ENCODE data around the gene SHC4. TPM values are rescaled to one million over a fixed set of nuclear protein-coding genes. Genes with fewer than 3 reads are reported as not detected.

Gene SHC4
- total RNA-seq, 1 donor from 2014 or later = 35.6 TPM

- peaks cover 43% of the 10 kb centered on the region for H3K4me1 Mint-ChIP-seq (ENCODE audit: low read depth)
- no peak for DNase-seq (ENCODE audit: low spot score)
- H3K9me3 Mint-ChIP-seq (ENCODE audit: low read depth) = peaks cover 19% of the 10 kb centered on the region
- no peaks in the 10 kb centered on the region for H3K27me3 Mint-ChIP-seq (ENCODE audit: low read depth)
- peaks cover 14% of the 10 kb centered on the region for H3K36me3 Mint-ChIP-seq (ENCODE audit: low read depth)
- no peak overlapping the region for H3K4me3 Mint-ChIP-seq (ENCODE audit: unreplicated experiment)
- peak overlapping the region; percentile 79 for H3K27ac Mint-ChIP-seq (ENCODE audit: unreplicated experiment)
- TF ChIP-seq, protein P1, sequence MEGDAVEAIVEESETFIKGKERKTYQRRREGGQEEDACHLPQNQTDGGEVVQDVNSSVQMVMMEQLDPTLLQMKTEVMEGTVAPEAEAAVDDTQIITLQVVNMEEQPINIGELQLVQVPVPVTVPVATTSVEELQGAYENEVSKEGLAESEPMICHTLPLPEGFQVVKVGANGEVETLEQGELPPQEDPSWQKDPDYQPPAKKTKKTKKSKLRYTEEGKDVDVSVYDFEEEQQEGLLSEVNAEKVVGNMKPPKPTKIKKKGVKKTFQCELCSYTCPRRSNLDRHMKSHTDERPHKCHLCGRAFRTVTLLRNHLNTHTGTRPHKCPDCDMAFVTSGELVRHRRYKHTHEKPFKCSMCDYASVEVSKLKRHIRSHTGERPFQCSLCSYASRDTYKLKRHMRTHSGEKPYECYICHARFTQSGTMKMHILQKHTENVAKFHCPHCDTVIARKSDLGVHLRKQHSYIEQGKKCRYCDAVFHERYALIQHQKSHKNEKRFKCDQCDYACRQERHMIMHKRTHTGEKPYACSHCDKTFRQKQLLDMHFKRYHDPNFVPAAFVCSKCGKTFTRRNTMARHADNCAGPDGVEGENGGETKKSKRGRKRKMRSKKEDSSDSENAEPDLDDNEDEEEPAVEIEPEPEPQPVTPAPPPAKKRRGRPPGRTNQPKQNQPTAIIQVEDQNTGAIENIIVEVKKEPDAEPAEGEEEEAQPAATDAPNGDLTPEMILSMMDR (IDR thresholded peaks at IDR 0.05) = no peak
Measured at GRCh38 chr15:48905216-48905615, 58.5 kb downstream of the SHC4 start.

DNA sequence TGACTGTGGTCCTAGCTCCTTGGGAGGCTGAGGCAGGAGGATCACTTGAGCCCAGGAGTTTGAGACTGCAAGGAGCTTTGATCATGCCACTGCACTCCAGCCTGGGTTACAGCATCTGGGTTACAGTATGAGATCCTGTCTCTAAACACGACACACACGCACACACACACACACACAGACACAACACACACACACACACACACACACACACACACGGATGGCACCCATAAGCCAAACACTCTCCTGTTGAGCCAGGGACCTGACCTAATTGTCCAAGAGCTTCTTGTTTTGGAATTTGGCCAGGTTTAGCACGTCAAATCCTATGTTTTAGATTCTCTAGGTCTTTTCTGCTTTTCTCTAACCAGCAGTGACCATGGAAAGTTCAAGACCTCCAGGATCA, 59.0 kb downstream of the SHC4 start:
- H3K9me3 Mint-ChIP-seq (ENCODE audit: low read depth) = peaks cover 15% of the 10 kb centered on the region
- H3K36me3 Mint-ChIP-seq (ENCODE audit: low read depth) = peaks cover 14% of the 10 kb centered on the region
- H3K27ac Mint-ChIP-seq (ENCODE audit: unreplicated experiment) = peak overlapping the region; percentile 79
- no peak overlapping the region for H3K4me3 Mint-ChIP-seq (ENCODE audit: unreplicated experiment)
- H3K27me3 Mint-ChIP-seq (ENCODE audit: low read depth) = no peaks in the 10 kb centered on the region
- peaks cover 43% of the 10 kb centered on the region for H3K4me1 Mint-ChIP-seq (ENCODE audit: low read depth)
- TF ChIP-seq, protein P1 (IDR thresholded peaks at IDR 0.05) = no peak
- DNase-seq (ENCODE audit: low spot score) = no peak

DNA sequence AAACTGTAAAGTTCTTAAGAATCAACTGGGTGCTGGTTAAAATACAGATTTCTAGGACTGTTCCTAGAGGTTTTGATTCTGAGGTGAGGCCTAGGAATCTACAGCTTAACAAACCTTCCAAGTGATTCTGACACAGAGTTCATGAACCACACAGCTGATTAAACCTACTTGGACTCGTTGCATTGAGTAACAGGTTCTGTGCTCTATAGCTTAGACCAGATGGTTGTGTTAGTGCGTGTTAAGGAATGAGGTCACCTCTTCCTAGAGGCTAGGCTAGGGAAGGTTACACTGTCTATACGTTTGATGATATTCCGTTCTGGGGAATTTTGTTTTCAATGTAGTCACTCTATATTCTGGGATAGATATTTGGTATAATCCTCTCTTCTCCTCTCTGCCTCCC, 63.9 kb downstream of the SHC4 start:
- H3K4me1 Mint-ChIP-seq (ENCODE audit: low read depth) = peaks cover 30% of the 10 kb centered on the region
- no peaks in the 10 kb centered on the region for H3K36me3 Mint-ChIP-seq (ENCODE audit: low read depth)
- DNase-seq (ENCODE audit: low spot score) = no peak
- no peak overlapping the region for H3K27ac Mint-ChIP-seq (ENCODE audit: unreplicated experiment)
- H3K27me3 Mint-ChIP-seq (ENCODE audit: low read depth) = no peaks in the 10 kb centered on the region
- TF ChIP-seq, protein P1 (IDR thresholded peaks at IDR 0.05) = no peak
- no peak overlapping the region for H3K4me3 Mint-ChIP-seq (ENCODE audit: unreplicated experiment)
- H3K9me3 Mint-ChIP-seq (ENCODE audit: low read depth) = no peaks in the 10 kb centered on the region

GRCh38 chr15:48898446-48898845, 65.3 kb downstream of the SHC4 start:
- TF ChIP-seq, protein P1 (IDR thresholded peaks at IDR 0.05) = no peak
- Mint-ChIP-seq H3K9me3 (ENCODE audit: low read depth) (no peaks in the 10 kb centered on the region), H3K4me3 (ENCODE audit: unreplicated experiment) (no peak overlapping the region), H3K4me1 (ENCODE audit: low read depth) (peaks cover 32% of the 10 kb centered on the region), H3K36me3 (ENCODE audit: low read depth) (no peaks in the 10 kb centered on the region), H3K27ac (ENCODE audit: unreplicated experiment) (peak overlapping the region; percentile 96), H3K27me3 (ENCODE audit: low read depth) (no peaks in the 10 kb centered on the region)
- DNase-seq (ENCODE audit: low spot score) = no peak

- TF ChIP-seq, protein P1 (IDR thresholded peaks at IDR 0.05) = no peak
- Mint-ChIP-seq H3K27ac (ENCODE audit: unreplicated experiment) (peak overlapping the region; percentile 96), H3K4me3 (ENCODE audit: unreplicated experiment) (peak overlapping the region; percentile 56), H3K27me3 (ENCODE audit: low read depth) (no peaks in the 10 kb centered on the region), H3K4me1 (ENCODE audit: low read depth) (peaks cover 36% of the 10 kb centered on the region), H3K9me3 (ENCODE audit: low read depth) (no peaks in the 10 kb centered on the region), H3K36me3 (ENCODE audit: low read depth) (no peaks in the 10 kb centered on the region)
- DNase-seq (ENCODE audit: low spot score) = no peak
Measured at GRCh38 chr15:48898032-48898431, 65.7 kb downstream of the SHC4 start.
